ENCODE data around the gene DLG2.
"Not testable (repeated sequence)": the region's sequence is repeated elsewhere in the genome, so short reads cannot be mapped to it uniquely, and the experiment has no call there.

The DLG2 gene

DNA sequence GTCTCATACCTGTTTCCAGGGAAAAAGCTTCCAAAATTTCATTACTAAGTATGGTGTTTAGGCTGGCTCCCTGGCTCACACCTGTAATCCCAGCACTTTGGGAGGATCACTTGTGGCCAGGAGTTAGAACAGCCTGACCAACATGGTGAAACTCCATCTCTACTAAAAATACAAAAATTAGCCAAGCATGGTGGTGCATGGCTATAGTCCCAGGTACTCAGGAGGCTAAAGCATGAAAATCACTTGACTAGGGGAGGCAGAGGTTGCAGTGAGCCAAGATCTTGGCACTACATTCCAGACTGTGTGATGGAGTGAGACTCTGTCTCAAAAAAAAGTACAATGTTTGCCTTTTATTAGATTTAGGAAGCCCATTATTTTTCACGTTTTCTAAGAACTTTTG is 2009.5 kb downstream of the DLG2 start:
- FAIRE-seq (no peak), DNase-seq (ENCODE audit: low spot score) (no peak)

GRCh38 chr11:83613767-83614121 is 2013.4 kb downstream of the DLG2 start:
- DNase-seq (ENCODE audit: low spot score) (no peak), FAIRE-seq (no peak)

GRCh38 chr11:83612891-83613766 is 2014.0 kb downstream of the DLG2 start:
- FAIRE-seq (no peak), DNase-seq (ENCODE audit: low spot score) (no peak)

GRCh38 chr11:83611600-83611999 is 2015.5 kb downstream of the DLG2 start:
- FAIRE-seq = no peak
- DNase-seq (ENCODE audit: low spot score) = no peak

DNA sequence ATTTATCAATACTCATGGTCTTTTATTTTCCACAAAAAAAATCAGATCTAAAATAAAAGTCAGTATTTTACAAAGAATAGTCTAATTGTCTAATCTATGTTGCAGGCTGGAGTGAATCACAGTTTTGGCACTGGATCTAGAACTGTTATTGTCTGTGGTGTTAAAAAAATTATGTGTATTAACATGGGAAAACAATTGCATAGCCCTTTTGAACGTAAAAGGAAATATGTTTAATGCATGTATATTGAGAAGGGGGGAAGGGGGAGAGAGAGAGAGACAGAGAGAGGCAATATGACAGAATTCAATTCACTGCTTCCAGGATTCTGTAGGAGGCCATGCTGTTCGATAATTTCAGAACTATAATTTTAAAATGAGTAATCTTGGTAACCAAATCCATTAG is 2016.1 kb downstream of the DLG2 start:
- FAIRE-seq (no peak), DNase-seq (ENCODE audit: low spot score) (no peak)

- FAIRE-seq = no peak
- DNase-seq (ENCODE audit: low spot score) = no peak
Measured at GRCh38 chr11:83609191-83609590, 2018.0 kb downstream of the DLG2 start.

GRCh38 chr11:83608571-83608970 is 2018.6 kb downstream of the DLG2 start:
- FAIRE-seq (no peak), DNase-seq (ENCODE audit: low spot score) (no peak)

DNA sequence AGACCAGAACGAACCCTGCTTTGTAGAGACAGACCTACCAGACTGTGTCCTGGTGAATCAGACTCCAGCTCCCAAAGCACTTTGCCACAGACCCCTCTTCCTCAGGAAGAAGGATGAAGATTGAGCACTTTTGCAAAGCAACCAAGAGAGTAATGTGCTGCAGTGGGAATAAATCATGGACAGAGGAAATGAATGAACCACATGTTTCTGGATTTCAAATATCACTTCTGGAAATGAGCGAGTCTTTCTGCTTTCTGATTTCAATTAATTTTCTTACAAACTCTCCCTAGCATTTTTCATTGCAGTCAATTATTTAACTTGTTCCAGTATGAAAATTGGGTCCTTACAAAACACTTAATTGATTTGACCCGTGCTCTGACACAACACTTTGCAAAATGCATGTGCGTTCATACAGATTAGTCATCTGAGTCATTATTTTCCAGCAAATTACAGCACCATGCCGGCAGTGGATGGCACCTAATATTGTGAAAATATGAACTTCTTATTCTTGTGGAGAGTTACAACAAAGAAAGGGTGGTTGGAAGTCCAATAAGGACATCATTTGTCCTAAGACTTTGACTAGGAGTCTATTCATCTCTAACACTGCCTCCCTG is 2025.1 kb downstream of the DLG2 start:
- DNase-seq (ENCODE audit: low spot score) (no peak), FAIRE-seq (no peak)

- FAIRE-seq (no peak), DNase-seq (ENCODE audit: low spot score) (no peak)
Measured at GRCh38 chr11:83601201-83601913, 2025.8 kb downstream of the DLG2 start.

DNA sequence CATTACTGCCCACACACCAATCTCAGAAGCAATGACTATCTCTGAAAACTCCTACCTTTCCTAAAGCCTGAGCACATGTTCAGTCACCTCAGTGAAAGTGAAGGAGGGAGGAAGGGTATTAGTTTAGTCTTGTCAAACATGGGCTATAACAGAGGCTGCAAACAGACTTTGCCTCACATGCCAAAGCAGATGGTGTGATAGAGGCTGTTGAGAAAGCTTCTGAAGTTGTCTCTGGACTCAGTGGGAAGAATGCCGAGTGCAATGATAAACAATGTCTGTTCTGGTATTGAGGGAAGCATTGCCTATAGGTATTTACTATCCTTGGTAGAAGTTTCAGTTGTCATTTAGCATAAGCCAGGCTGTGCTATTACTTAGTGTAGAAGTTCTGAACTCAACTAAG is 2026.5 kb downstream of the DLG2 start:
- FAIRE-seq (no peak), DNase-seq (ENCODE audit: low spot score) (no peak)

GRCh38 chr11:83599066-83599465 is 2028.1 kb downstream of the DLG2 start:
- FAIRE-seq (no peak), DNase-seq (ENCODE audit: low spot score) (no peak)

- DNase-seq (ENCODE audit: low spot score); FAIRE-seq: not testable (repeated sequence)
Measured at GRCh38 chr11:83587797-83588196, 2039.3 kb downstream of the DLG2 start.

DNA sequence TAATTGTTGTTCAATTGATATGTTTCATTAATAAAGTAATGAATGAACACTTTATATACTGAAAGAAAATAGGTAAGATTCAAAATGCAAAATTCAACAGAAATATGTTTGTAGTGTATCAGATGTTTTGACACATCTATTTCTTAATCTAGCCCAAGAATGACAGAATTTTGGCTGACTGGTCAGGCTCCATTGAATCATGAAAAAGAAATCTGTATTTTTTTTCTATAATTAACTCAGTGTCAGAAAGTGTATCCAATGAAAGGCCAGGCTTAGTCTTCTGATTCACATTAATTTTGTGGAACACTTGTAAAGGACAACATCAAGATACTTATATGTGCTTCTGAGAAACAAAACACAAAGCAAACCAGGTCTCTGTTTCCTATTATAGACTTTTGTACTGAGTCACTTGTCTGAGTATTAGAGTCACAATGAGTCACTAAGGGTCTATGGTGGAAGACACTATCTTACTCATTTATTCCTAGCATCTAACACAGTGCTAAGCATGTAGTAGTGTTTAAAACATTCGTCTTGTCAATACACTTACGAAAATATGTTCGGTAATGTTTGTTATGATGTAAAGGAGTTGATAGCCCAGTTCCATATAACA is 2043.3 kb downstream of the DLG2 start:
- peak; percentile 77 for FAIRE-seq
- peak; percentile 45 for DNase-seq (ENCODE audit: low spot score)

GRCh38 chr11:83574519-83574918 is 2052.6 kb downstream of the DLG2 start:
- no peak for FAIRE-seq
- DNase-seq (ENCODE audit: low spot score) = no peak

DNA sequence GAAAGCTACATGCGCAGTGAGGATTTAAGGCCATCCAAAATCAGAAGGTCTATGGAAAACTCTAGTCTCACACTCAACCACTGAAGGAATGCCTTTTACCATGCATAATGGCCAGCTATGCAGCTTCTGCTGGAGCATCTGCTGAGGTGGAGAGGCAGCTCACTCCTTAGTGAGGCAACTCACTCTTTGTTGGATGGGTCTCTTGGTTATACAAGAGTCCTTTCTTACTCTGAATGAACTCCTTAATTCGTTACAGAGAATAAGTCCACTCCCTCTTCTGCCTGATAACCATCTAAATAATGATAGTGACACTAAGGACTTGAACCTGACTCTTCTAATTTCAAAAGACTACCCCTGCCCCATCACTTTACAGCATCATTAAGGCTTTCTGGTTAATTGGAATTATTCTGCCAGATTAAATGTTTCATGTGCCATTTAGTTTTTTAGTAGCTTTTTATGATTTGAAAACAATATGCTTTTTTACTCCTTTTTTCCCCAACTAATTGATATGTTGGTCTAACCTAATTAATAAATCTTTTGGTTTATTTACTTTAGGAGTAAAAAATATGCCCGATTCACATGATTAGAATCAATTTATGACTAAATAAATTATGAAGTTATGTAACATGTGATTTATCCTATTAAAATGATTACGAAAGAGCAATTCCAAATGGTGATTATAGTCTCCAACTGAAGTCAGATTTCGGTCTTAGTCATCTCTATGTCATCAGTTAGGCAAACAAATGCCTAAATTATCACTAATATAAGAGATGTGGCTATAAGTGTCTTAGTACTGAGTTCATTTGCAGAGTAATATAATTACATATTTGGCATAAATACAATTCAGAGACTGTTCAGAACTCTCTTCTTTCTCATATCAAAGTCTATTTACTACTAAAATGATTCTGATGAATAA is 2054.3 kb downstream of the DLG2 start:
- no peak for FAIRE-seq
- no peak for DNase-seq (ENCODE audit: low spot score)

DNA sequence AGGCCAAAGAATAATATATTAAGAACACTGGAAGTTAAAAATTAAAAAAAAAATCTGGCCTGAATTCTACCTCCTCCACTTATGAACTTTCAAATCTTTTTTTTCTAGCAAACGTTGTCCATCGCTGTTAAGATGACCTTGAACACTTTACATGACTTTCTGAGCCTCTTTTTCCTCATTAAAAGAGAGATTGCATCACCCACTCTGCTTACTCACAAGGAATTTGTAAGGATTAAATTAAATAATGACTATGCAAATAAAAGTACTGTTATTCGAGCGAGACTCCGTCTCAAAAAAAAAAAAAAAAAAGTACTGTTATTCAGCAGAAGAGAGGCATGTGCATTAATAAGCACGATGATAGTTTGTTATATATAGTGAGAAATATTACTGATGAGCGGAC is 2055.8 kb downstream of the DLG2 start:
- FAIRE-seq = no peak
- DNase-seq (ENCODE audit: low spot score) = no peak

- FAIRE-seq (no peak), DNase-seq (ENCODE audit: low spot score) (no peak)
Measured at GRCh38 chr11:83569134-83569805, 2057.9 kb downstream of the DLG2 start.

GRCh38 chr11:83568516-83568915 is 2058.6 kb downstream of the DLG2 start:
- no peak for FAIRE-seq
- DNase-seq (ENCODE audit: low spot score) = no peak

DNA sequence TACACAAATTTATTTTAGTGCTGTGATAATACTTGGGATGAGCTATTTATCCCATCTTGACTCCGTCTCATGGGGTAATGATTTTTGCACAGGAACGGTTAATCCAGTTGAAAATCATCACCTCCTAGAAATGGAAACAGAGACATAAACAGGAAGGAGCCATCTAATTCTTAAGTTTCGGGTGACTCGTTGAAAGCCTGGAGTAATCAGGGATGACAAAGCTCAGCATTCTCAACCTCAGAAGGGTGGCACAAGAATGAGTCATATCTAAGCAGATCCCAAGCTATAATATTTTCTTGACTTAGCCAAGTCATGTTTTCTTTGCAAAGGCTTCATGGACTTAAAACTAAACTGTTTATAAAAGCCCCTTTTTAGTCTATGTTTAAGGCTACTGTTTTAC is 2060.2 kb downstream of the DLG2 start:
- FAIRE-seq (peak; percentile 10), DNase-seq (ENCODE audit: low spot score) (peak; percentile 12)

GRCh38 chr11:83564870-83565269 is 2062.3 kb downstream of the DLG2 start:
- FAIRE-seq = no peak

More at GRCh38 chr11:83564870-83565269, 2062.3 kb downstream of the DLG2 start:
- DNase-seq (ENCODE audit: low spot score) = no peak
